Stimulated activated CD4-positive, alpha-beta T cell treated with anti-CD3 and anti-CD28 coated beads, Interleukin-4, amount 100 ng/mL, for 4 hours (primary cell): ENCODE data around the gene C1orf21.

Source experiments
- DNase-seq, 2 experiments: peaks; one replicate each; pipeline ENCODE4 v3.0.0-alpha.2; 2020

C1orf21 gene

DNA sequence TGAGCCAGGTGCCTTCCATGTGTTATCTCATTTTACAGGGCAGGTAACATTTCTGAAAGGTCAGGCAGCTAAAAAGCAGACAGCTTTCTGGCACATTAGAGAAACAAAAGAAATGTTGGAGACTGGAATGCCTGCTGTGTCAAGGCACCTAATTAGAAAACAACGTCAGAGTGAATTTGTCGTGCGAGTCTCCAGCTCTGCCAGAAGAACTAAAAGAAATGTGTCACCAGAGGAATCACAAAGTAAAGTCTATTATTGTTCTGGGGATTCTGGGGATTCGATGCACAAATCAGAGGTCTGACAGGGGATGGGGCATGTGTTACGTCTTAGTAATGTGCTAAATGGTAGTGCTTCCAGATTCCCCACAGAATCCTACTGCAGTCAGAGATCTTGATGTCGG lies 278.5 kb downstream of the C1orf21 start:
- DNase-seq: no peak

DNA sequence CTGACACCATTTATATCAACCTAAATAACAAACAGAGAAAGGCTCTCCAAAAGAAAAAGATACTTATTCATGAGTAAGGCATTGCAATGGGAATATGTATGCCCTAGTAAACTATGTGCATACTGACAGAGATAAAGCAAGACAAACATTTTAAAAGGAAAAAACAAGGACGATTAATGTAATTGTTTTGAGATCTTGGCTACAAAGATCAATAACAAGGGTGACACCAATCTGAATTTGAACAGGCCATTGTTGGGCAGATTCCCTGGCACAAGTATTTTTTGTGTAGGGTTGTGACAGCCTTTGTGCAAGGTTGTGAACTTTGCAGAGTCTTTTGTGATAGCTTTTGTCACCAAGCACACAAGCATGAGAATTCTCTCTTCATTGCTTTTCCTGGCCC lies 282.6 kb downstream of the C1orf21 start:
- DNase-seq: no peak

DNA sequence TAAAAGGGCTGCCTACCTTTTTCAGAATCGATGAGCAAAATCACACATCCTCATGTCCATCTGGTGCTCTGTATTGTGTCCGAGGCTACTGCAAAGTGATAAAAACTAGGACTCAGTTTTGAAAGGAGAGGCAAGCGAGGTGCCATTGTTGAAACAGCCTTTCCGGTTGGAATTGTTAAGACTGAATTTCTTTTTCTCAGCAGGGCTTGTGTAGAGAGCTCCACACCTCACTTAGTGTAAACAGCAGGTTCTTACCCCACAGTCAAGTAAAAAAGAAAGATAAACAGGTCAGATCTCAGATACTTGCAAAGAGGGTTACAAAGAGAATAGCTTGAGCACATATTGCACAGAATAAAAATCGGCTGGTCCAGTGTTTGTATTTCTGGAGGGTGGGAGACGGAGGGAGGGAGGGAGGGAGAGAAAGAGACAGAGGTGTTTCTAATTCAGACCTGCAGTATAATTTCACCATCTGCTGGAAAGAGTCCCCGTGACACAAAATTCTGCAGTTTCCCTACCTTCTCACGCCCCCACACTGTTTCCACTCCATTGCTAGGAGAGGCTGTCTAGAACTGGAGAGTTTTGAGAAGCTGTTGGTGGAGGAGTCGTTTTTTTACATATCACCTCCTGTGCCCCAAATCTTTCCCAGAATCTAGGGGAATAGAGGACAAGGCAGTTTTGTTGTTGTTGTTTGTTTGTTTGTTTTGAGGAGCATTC lies 285.3 kb downstream of the C1orf21 start:
- DNase-seq: no peak

DNA sequence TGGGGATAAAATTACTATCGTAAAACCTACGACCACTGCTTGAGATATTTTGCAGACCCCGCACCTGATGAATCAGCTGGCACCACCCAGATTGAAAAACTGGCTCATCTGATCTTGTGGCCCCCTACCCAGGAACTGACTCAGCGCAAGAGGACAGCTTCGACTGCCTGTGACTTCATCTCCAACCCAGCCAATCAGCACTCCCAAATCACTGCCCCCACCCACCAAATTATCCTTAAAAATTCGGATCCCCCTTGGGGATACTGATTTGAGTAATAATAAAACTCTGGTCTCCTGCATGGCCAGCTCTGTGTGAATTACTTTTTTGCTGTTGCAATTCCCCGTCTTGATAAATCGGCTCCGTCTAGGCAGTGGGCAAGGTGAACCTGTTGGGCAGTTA lies 286.5 kb downstream of the C1orf21 start:
- no peak for DNase-seq

DNA sequence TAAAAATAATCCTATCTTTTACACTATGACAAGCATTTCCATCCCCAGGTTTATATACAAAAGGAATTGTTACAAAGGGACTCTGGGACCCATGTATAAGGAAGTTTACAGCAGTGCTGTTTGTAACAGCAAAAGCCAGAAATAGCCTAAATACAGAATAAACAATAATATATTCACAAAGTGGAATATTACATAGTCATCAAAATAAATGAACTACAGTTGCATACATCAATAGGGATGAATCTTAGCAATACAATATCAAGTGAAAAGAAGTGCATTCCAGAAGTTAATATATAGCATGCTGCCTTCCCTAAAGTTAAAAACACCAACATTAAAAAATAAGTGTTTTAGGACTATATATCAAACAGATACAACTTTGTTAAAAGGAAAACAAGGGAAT lies 290.5 kb downstream of the C1orf21 start:
- DNase-seq: no peak
